Skeletal muscle tissue (tissue), 4 donors: ENCODE data around the gene SNTG2. TPM values are rescaled to one million over a fixed set of nuclear protein-coding genes. Genes with fewer than 3 reads are reported as not detected.

Source experiments
- H3K27ac ChIP-seq: one replicate; pipeline ENCODE4 v1.7.0; 2013; ENCODE audit warnings: mild to moderate bottlenecking, low read depth, low read length, inconsistent platforms
- H3K27me3 ChIP-seq, 3 donors: one replicate each; pipeline ENCODE4 v1.7.0; 2013; ENCODE audit warnings: low read length in 3 of 3; ENCODE audit not compliant: control insufficient read depth in 3 of 3, insufficient read depth in 3 of 3
- H3K36me3 ChIP-seq, 3 donors: one replicate each; pipeline ENCODE4 v1.7.0; 2013; ENCODE audit warnings: low read length in 3 of 3; ENCODE audit not compliant: control insufficient read depth in 3 of 3, insufficient read depth in 3 of 3
- H3K4me1 ChIP-seq, 3 donors: one replicate each; pipeline ENCODE4 v1.7.0; 2013; ENCODE audit warnings: low read length in 3 of 3, mild to moderate bottlenecking in 3 of 3; ENCODE audit not compliant: control insufficient read depth in 3 of 3, insufficient read depth in 3 of 3
- H3K4me3 ChIP-seq, 3 donors: one replicate each; pipeline ENCODE4 v1.7.0; 2013; ENCODE audit warnings: low read length in 3 of 3
- H3K9ac ChIP-seq, 3 donors: one replicate each; pipeline ENCODE4 v1.7.0; 2013; ENCODE audit warnings: low read length in 3 of 3, mild to moderate bottlenecking in 3 of 3, moderate library complexity in 2 of 3, low read depth in 1 of 3
- H3K9me3 ChIP-seq, 3 donors: one replicate each; pipeline ENCODE4 v1.7.0; 2013; ENCODE audit warnings: low read length in 3 of 3; ENCODE audit not compliant: control insufficient read depth in 3 of 3
- total RNA-seq: library from RNA; depleted of rRNA; stranded (reverse); fragments of >200 nt; gene quantifications from one replicate; pipeline ENCODE4 v1.2.3, GENCODE V29; 2014
- donor health status: Osteomylitis.

The SNTG2 gene
- total RNA-seq, 1 donor from 2014 or later, result under 0.01 TPM

- Histone ChIP-seq H3K36me3 (no peaks in the 10 kb centered on the region), H3K27me3 (no peaks in the 10 kb centered on the region), H3K9me3 (no peaks in the 10 kb centered on the region), H3K4me3 (no peak overlapping the region), H3K4me1 (no peaks in the 10 kb centered on the region), H3K9ac (no peak overlapping the region), H3K27ac (no peak overlapping the region)
Measured at GRCh38 chr2:1262609-1263008, 312.0 kb downstream of the SNTG2 start.

- H3K27ac ChIP-seq, result no peak overlapping the region
- no peaks in the 10 kb centered on the region for H3K4me1 ChIP-seq
- no peaks in the 10 kb centered on the region for H3K36me3 ChIP-seq
- H3K9me3 ChIP-seq, result no peaks in the 10 kb centered on the region
- no peak overlapping the region for H3K4me3 ChIP-seq
- H3K27me3 ChIP-seq, result no peaks in the 10 kb centered on the region
- no peak overlapping the region for H3K9ac ChIP-seq
Measured at GRCh38 chr2:1265454-1265853, 314.8 kb downstream of the SNTG2 start.

GRCh38 chr2:1266351-1266750, 315.7 kb downstream of the SNTG2 start:
- H3K4me3 ChIP-seq, result no peak overlapping the region
- H3K4me1 ChIP-seq, result no peaks in the 10 kb centered on the region
- H3K9ac ChIP-seq, result no peak overlapping the region
- no peaks in the 10 kb centered on the region for H3K36me3 ChIP-seq
- H3K9me3 ChIP-seq, result no peaks in the 10 kb centered on the region
- no peak overlapping the region for H3K27ac ChIP-seq
- H3K27me3 ChIP-seq, result no peaks in the 10 kb centered on the region

GRCh38 chr2:1268034-1268433, 317.4 kb downstream of the SNTG2 start:
- no peak overlapping the region for H3K4me3 ChIP-seq
- H3K27ac ChIP-seq, result no peak overlapping the region
- H3K4me1 ChIP-seq, result no peaks in the 10 kb centered on the region
- H3K27me3 ChIP-seq, result no peaks in the 10 kb centered on the region
- H3K9ac ChIP-seq, result no peak overlapping the region
- H3K36me3 ChIP-seq, result no peaks in the 10 kb centered on the region
- no peaks in the 10 kb centered on the region for H3K9me3 ChIP-seq

- Histone ChIP-seq H3K4me3 (no peak overlapping the region), H3K36me3 (no peaks in the 10 kb centered on the region), H3K9ac (no peak overlapping the region), H3K4me1 (no peaks in the 10 kb centered on the region), H3K27me3 (no peaks in the 10 kb centered on the region), H3K27ac (no peak overlapping the region), H3K9me3 (no peaks in the 10 kb centered on the region)
Measured at GRCh38 chr2:1269812-1270211, 319.2 kb downstream of the SNTG2 start.

GRCh38 chr2:1272835-1273234, 322.2 kb downstream of the SNTG2 start:
- no peaks in the 10 kb centered on the region for H3K36me3 ChIP-seq
- H3K4me3 ChIP-seq, result no peak overlapping the region
- H3K9me3 ChIP-seq, result no peaks in the 10 kb centered on the region
- H3K27ac ChIP-seq, result no peak overlapping the region
- H3K27me3 ChIP-seq, result no peaks in the 10 kb centered on the region
- no peaks in the 10 kb centered on the region for H3K4me1 ChIP-seq
- no peak overlapping the region for H3K9ac ChIP-seq

- no peaks in the 10 kb centered on the region for H3K36me3 ChIP-seq
- H3K9ac ChIP-seq, result no peak overlapping the region
- no peak overlapping the region for H3K27ac ChIP-seq
Measured at GRCh38 chr2:1277634-1278033, 327.0 kb downstream of the SNTG2 start.

GRCh38 chr2:1278125-1278524, 327.5 kb downstream of the SNTG2 start:
- Histone ChIP-seq H3K4me1 (no peaks in the 10 kb centered on the region), H3K36me3 (no peaks in the 10 kb centered on the region), H3K4me3 (no peak overlapping the region), H3K9me3 (no peaks in the 10 kb centered on the region), H3K9ac (no peak overlapping the region), H3K27ac (no peak overlapping the region), H3K27me3 (peaks cover 0 to 3% (median 2%) of the 10 kb centered on the region in 3 donors)

More at GRCh38 chr2:1277634-1278033, 327.0 kb downstream of the SNTG2 start:
- Histone ChIP-seq H3K4me3 (no peak overlapping the region), H3K27me3 (peaks cover 0 to 2% (median 0%) of the 10 kb centered on the region in 3 donors), H3K4me1 (no peaks in the 10 kb centered on the region), H3K9me3 (no peaks in the 10 kb centered on the region)

GRCh38 chr2:1278861-1279260, 328.2 kb downstream of the SNTG2 start:
- no peaks in the 10 kb centered on the region for H3K9me3 ChIP-seq
- H3K4me1 ChIP-seq, result no peaks in the 10 kb centered on the region
- no peak overlapping the region for H3K27ac ChIP-seq
- no peaks in the 10 kb centered on the region for H3K36me3 ChIP-seq
- no peak overlapping the region for H3K9ac ChIP-seq
- no peak overlapping the region for H3K4me3 ChIP-seq
- H3K27me3 ChIP-seq, result peaks cover 0 to 3% (median 2%) of the 10 kb centered on the region in 3 donors

GRCh38 chr2:1282552-1282951, 331.9 kb downstream of the SNTG2 start:
- no peak overlapping the region for H3K9ac ChIP-seq
- H3K27me3 ChIP-seq, result peaks cover 0 to 3% (median 2%) of the 10 kb centered on the region in 3 donors
- H3K36me3 ChIP-seq, result no peaks in the 10 kb centered on the region
- no peak overlapping the region for H3K4me3 ChIP-seq
- no peaks in the 10 kb centered on the region for H3K9me3 ChIP-seq
- no peaks in the 10 kb centered on the region for H3K4me1 ChIP-seq
- H3K27ac ChIP-seq, result no peak overlapping the region
